Measurements from ENCODE around the gene PCLO.
"Not testable (repeated sequence)": the region's sequence is repeated elsewhere in the genome, so short reads cannot be mapped to it uniquely, and the experiment has no call there.

Gene PCLO

GRCh38 chr7:82964150-82964882, 198.4 kb downstream of the PCLO start:
- no peak for DNase-seq (ENCODE audit: low read depth in 2 of 2)

- no peak for DNase-seq (ENCODE audit: low read depth in 2 of 2)
These were observed 201.4 kb downstream of the PCLO start for GRCh38 chr7:82961240-82961639.

- no peak for DNase-seq (ENCODE audit: low read depth in 2 of 2)
These were observed 203.2 kb downstream of the PCLO start for GRCh38 chr7:82959528-82959927.

GRCh38 chr7:82957521-82957920, 205.2 kb downstream of the PCLO start:
- DNase-seq (ENCODE audit: low read depth in 2 of 2) = no peak

- DNase-seq (ENCODE audit: low read depth in 2 of 2) = no peak
These were observed 209.2 kb downstream of the PCLO start for GRCh38 chr7:82953324-82954027.

- DNase-seq (ENCODE audit: low read depth in 2 of 2) = no peak
These were observed 212.2 kb downstream of the PCLO start for GRCh38 chr7:82950436-82950835.

- DNase-seq (ENCODE audit: low read depth in 2 of 2) = no peak
These were observed 217.2 kb downstream of the PCLO start for GRCh38 chr7:82945480-82945879.

GRCh38 chr7:82945056-82945455, 217.6 kb downstream of the PCLO start:
- DNase-seq (ENCODE audit: low read depth in 2 of 2) = no peak

- DNase-seq (ENCODE audit: low read depth in 2 of 2) = no peak
These were observed 230.2 kb downstream of the PCLO start for GRCh38 chr7:82932516-82932915.

GRCh38 chr7:82926477-82926876, 236.2 kb downstream of the PCLO start:
- DNase-seq (ENCODE audit: low read depth in 2 of 2) = no peak

GRCh38 chr7:82925331-82925730, 237.4 kb downstream of the PCLO start:
- DNase-seq (ENCODE audit: low read depth in 2 of 2) = no peak

- no peak for DNase-seq (ENCODE audit: low read depth in 2 of 2)
These were observed 256.2 kb downstream of the PCLO start for GRCh38 chr7:82906502-82906901.

- no peak for DNase-seq (ENCODE audit: low read depth in 2 of 2)
These were observed 257.8 kb downstream of the PCLO start for GRCh38 chr7:82904871-82905270.

- not testable (repeated sequence) for DNase-seq (ENCODE audit: low read depth in 2 of 2)
These were observed 261.6 kb downstream of the PCLO start for GRCh38 chr7:82901098-82901497.

GRCh38 chr7:82897500-82897899, 265.2 kb downstream of the PCLO start:
- no peak for DNase-seq (ENCODE audit: low read depth in 2 of 2)

- not testable (repeated sequence) for DNase-seq (ENCODE audit: low read depth in 2 of 2)
These were observed 268.3 kb downstream of the PCLO start for GRCh38 chr7:82894341-82894740.

GRCh38 chr7:82886324-82886723, 276.4 kb downstream of the PCLO start:
- DNase-seq (ENCODE audit: low read depth in 2 of 2) = no peak

- no peak for DNase-seq (ENCODE audit: low read depth in 2 of 2)
These were observed 296.8 kb downstream of the PCLO start for GRCh38 chr7:82865856-82866255.

GRCh38 chr7:82859106-82859850, 303.4 kb downstream of the PCLO start:
- DNase-seq (ENCODE audit: low read depth in 2 of 2) = no peak

- no peak for DNase-seq (ENCODE audit: low read depth in 2 of 2)
These were observed 311.6 kb downstream of the PCLO start for GRCh38 chr7:82851121-82851520.

GRCh38 chr7:82841828-82842227, 320.9 kb downstream of the PCLO start:
- no peak for DNase-seq (ENCODE audit: low read depth in 2 of 2)

- no peak for DNase-seq (ENCODE audit: low read depth in 2 of 2)
These were observed 322.6 kb downstream of the PCLO start for GRCh38 chr7:82840061-82840460.

GRCh38 chr7:82839555-82839954, 323.1 kb downstream of the PCLO start:
- DNase-seq (ENCODE audit: low read depth in 2 of 2) = no peak

All from stimulated activated CD4-positive, alpha-beta T cell treated with anti-CD3 and anti-CD28 coated beads, Interleukin-4, amount 100 ng/mL, for 48 hours (primary cell).